ENCODE results near the gene TNNC1. TPM values are rescaled to one million over a fixed set of nuclear protein-coding genes. Genes with fewer than 3 reads are reported as not detected.

TNNC1 gene
- total RNA-seq, 1 experiment from 2014 or later: 40.5 TPM

GRCh38 chr3:52447512-52448355 lies 6.1 kb downstream of the TNNC1 start:
- H3K36me3 ChIP-seq (ENCODE audit: control insufficient read depth, insufficient read depth, low read length): no peaks in the 10 kb centered on the region
- H3K4me3 Mint-ChIP-seq (ENCODE audit: unreplicated experiment): no peak overlapping the region
- H3K36me3 Mint-ChIP-seq (ENCODE audit: insufficient read depth, unreplicated experiment): peaks cover 6% of the 10 kb centered on the region
- no peak overlapping the region for H3K4me3 ChIP-seq (ENCODE audit: low read depth, low read length)
- peaks cover 23% of the 10 kb centered on the region for H3K4me1 Mint-ChIP-seq (ENCODE audit: low read depth, unreplicated experiment)
- no peaks in the 10 kb centered on the region for H3K9me3 ChIP-seq
- no peaks in the 10 kb centered on the region for H3K9me3 Mint-ChIP-seq (ENCODE audit: unreplicated experiment)
- peaks cover 37% of the 10 kb centered on the region for H3K4me1 ChIP-seq
- TF ChIP-seq, protein P1, sequence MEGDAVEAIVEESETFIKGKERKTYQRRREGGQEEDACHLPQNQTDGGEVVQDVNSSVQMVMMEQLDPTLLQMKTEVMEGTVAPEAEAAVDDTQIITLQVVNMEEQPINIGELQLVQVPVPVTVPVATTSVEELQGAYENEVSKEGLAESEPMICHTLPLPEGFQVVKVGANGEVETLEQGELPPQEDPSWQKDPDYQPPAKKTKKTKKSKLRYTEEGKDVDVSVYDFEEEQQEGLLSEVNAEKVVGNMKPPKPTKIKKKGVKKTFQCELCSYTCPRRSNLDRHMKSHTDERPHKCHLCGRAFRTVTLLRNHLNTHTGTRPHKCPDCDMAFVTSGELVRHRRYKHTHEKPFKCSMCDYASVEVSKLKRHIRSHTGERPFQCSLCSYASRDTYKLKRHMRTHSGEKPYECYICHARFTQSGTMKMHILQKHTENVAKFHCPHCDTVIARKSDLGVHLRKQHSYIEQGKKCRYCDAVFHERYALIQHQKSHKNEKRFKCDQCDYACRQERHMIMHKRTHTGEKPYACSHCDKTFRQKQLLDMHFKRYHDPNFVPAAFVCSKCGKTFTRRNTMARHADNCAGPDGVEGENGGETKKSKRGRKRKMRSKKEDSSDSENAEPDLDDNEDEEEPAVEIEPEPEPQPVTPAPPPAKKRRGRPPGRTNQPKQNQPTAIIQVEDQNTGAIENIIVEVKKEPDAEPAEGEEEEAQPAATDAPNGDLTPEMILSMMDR (IDR thresholded peaks at IDR 0.05; ENCODE audit: insufficient read depth in 1 of 2, low read depth in 1 of 2, low read length in 1 of 2, severe bottlenecking in 1 of 2, unreplicated experiment in 1 of 2): no peak
- H3K27me3 Mint-ChIP-seq (ENCODE audit: insufficient read depth, unreplicated experiment): no peaks in the 10 kb centered on the region
- CTCF ChIA-PET: interaction anchor here (0.6 to 3.5 kb wide), 4 partner anchors 36 to 215 kb away, joined by 3 to 29 read pairs (median 3); no protein-coding TSS in a partner anchor
- POLR2A ChIA-PET: no interaction called here
- peak overlapping the region; percentile 75 for H3K27ac Mint-ChIP-seq (ENCODE audit: unreplicated experiment)
- no peak for DNase-seq
- H3K27me3 ChIP-seq (replicated peaks; ENCODE audit: control insufficient read depth, insufficient read depth, low read length): no peaks in the 10 kb centered on the region
- intact Hi-C loops (cut with micrococcal nuclease; ENCODE audit: unreplicated experiment): loop anchor here (1.0 kb wide), 2 partner anchors 19 to 35 kb away; no protein-coding TSS in a partner anchor
- BruUV-seq (replicated peaks): no TSS peak

- Histone ChIP-seq H3K4me3 (ENCODE audit: low read depth, low read length) (no peak overlapping the region), H3K36me3 (ENCODE audit: control insufficient read depth, insufficient read depth, low read length) (no peaks in the 10 kb centered on the region), H3K9me3 (no peaks in the 10 kb centered on the region), H3K27me3 (replicated peaks; ENCODE audit: control insufficient read depth, insufficient read depth, low read length) (no peaks in the 10 kb centered on the region), H3K4me1 (peaks cover 28% of the 10 kb centered on the region)
- ChIA-PET POLR2A (no interaction called here), CTCF (interaction anchor here (0.8 to 3.5 kb wide), 7 partner anchors 22 to 464 kb away, joined by 3 to 29 read pairs (median 4); no protein-coding TSS in a partner anchor)
- no TSS peak for BruUV-seq (replicated peaks)
- Mint-ChIP-seq H3K27ac (ENCODE audit: unreplicated experiment) (peak overlapping the region; percentile 47), H3K27me3 (ENCODE audit: insufficient read depth, unreplicated experiment) (no peaks in the 10 kb centered on the region), H3K36me3 (ENCODE audit: insufficient read depth, unreplicated experiment) (peaks cover 6% of the 10 kb centered on the region), H3K4me1 (ENCODE audit: low read depth, unreplicated experiment) (peaks cover 21% of the 10 kb centered on the region), H3K4me3 (ENCODE audit: unreplicated experiment) (no peak overlapping the region), H3K9me3 (ENCODE audit: unreplicated experiment) (no peaks in the 10 kb centered on the region)
- TF ChIP-seq, protein P1 (IDR thresholded peaks at IDR 0.05; ENCODE audit: insufficient read depth in 1 of 2, low read depth in 1 of 2, low read length in 1 of 2, severe bottlenecking in 1 of 2, unreplicated experiment in 1 of 2): peak; percentile 97 to 98
- DNase-seq: peak; percentile 66 to 81
- intact Hi-C loops (cut with micrococcal nuclease; ENCODE audit: unreplicated experiment): loop anchor here (1.0 kb wide), 2 partner anchors 19 to 35 kb away; no protein-coding TSS in a partner anchor
Observed at GRCh38 chr3:52446631-52447511, 7.0 kb downstream of the TNNC1 start.

GRCh38 chr3:52446042-52446441 lies 7.8 kb downstream of the TNNC1 start:
- H3K4me1 ChIP-seq: peaks cover 20% of the 10 kb centered on the region
- Mint-ChIP-seq H3K27ac (ENCODE audit: unreplicated experiment) (no peak overlapping the region), H3K4me1 (ENCODE audit: low read depth, unreplicated experiment) (peaks cover 12% of the 10 kb centered on the region), H3K4me3 (ENCODE audit: unreplicated experiment) (no peak overlapping the region), H3K27me3 (ENCODE audit: insufficient read depth, unreplicated experiment) (no peaks in the 10 kb centered on the region), H3K9me3 (ENCODE audit: unreplicated experiment) (no peaks in the 10 kb centered on the region), H3K36me3 (ENCODE audit: insufficient read depth, unreplicated experiment) (peaks cover 6% of the 10 kb centered on the region)
- DNase-seq: no peak
- no TSS peak for BruUV-seq (replicated peaks)
- ChIA-PET CTCF (interaction anchor here (0.8 to 3.5 kb wide), 6 partner anchors 21 to 463 kb away, joined by 3 to 29 read pairs (median 4); no protein-coding TSS in a partner anchor), POLR2A (no interaction called here)
- TF ChIP-seq, protein P1 (IDR thresholded peaks at IDR 0.05; ENCODE audit: insufficient read depth in 1 of 2, low read depth in 1 of 2, low read length in 1 of 2, severe bottlenecking in 1 of 2, unreplicated experiment in 1 of 2): no peak
- intact Hi-C loops (cut with micrococcal nuclease; ENCODE audit: unreplicated experiment): no loop called here
- no peaks in the 10 kb centered on the region for H3K9me3 ChIP-seq
- no peaks in the 10 kb centered on the region for H3K27me3 ChIP-seq (replicated peaks; ENCODE audit: control insufficient read depth, insufficient read depth, low read length)
- H3K4me3 ChIP-seq (ENCODE audit: low read depth, low read length): no peak overlapping the region
- H3K36me3 ChIP-seq (ENCODE audit: control insufficient read depth, insufficient read depth, low read length): no peaks in the 10 kb centered on the region
